HepG2 (cell line): ENCODE measurements around the gene KCNMB2. TPM values are rescaled to one million over a fixed set of nuclear protein-coding genes. Genes with fewer than 3 reads are reported as not detected.

Experiments
- ATAC-seq: fragments of 200-7000 bp; cut with Tn5 transposase; 3 replicates; pipeline ENCODE4 v1.9.1; 2020; ENCODE audit warnings: mild to moderate bottlenecking, moderate library complexity
- BruUV-seq: library from RNA; stranded (reverse); fragments of 400-500 nt; replicated peaks from 2 replicates; lab custom pipeline; 2021; lab: Mats Ljungman, UMichigan
- CTCF ChIA-PET: fragments of 300-600 bp; formaldehyde crosslinking; extraction: SDS; loops from one replicate; lab custom pipeline; 2021; ENCODE audit warnings: low total read pairs, inconsistent platforms, low intra/inter-chr PET ratio; lab: Yijun Ruan, JAX
- POLR2A ChIA-PET: fragments of 350-600 bp; sonication (Branson Sonifier 250); formaldehyde crosslinking; loops from one replicate; lab custom pipeline; 2020; ENCODE audit warnings: antibody characterized with exemption, inconsistent platforms; lab: Yijun Ruan, JAX
- DNase-seq: peaks from one replicate; pipeline ENCODE4 v3.0.0-alpha.2; 2015; ENCODE audit warnings: low spot score
- FAIRE-seq: peaks from 3 replicates; lab custom pipeline; 2011; peaks lifted over from hg19 to GRCh38; lab: Jason Lieb, UNC
- H2AFZ ChIP-seq: one replicate; pipeline ENCODE4 v1.6.1; 2011; ENCODE audit warnings: low read length, inconsistent platforms
- H3K27ac ChIP-seq: fragments of 300-600 bp; 3 replicates; pipeline ENCODE4 v1.8.0; 2011; ENCODE audit warnings: mixed run types, mild to moderate bottlenecking, mixed read lengths, low read length, inconsistent platforms; ENCODE audit not compliant: insufficient read depth; ENCODE audit errors: extremely low read length
- H3K27me3 ChIP-seq, 2 experiments: fragments of 200-600 bp in 1 of 2; 2 replicates in 1 of 2; 3 replicates in 1 of 2; pipeline versions ENCODE4 v1.6.0 to v1.8.0; 2011; ENCODE audit warnings: low read length in 2 of 2, mild to moderate bottlenecking in 2 of 2, moderate library complexity in 2 of 2, inconsistent platforms in 1 of 2; ENCODE audit not compliant: insufficient read depth in 2 of 2, control insufficient read depth in 1 of 2
- H3K36me3 ChIP-seq, 2 experiments: fragments of 200-600 bp in 1 of 2; replicated peaks in 1 of 2; 2 replicates in 1 of 2; 3 replicates in 1 of 2; pipeline versions ENCODE4 v1.5.1 to v1.8.0; 2011; ENCODE audit warnings: low read length in 2 of 2, inconsistent platforms in 1 of 2; ENCODE audit not compliant: insufficient read depth in 2 of 2, control insufficient read depth in 1 of 2
- H3K4me1 ChIP-seq: 2 replicates; pipeline ENCODE4 v1.5.1; 2012; ENCODE audit warnings: low read length, inconsistent platforms; ENCODE audit not compliant: insufficient read depth
- H3K4me2 ChIP-seq: 2 replicates; pipeline ENCODE4 v1.6.0; 2011; ENCODE audit warnings: low read depth, low read length, inconsistent platforms
- H3K4me3 ChIP-seq, 3 experiments: fragments of 200-600 bp in 1 of 3; sonication (generic), shearing (Covaris generic) in 1 of 3; replicated peaks in 1 of 3; 2 replicates each; pipeline ENCODE4 v1.5.1; 2011 to 2016; ENCODE audit warnings: low read length in 3 of 3, inconsistent platforms in 2 of 3, low read depth in 2 of 3, mild to moderate bottlenecking in 2 of 3, control low read depth in 1 of 3, mixed read lengths in 1 of 3; ENCODE audit not compliant: insufficient read depth in 1 of 3
- H3K79me2 ChIP-seq: one replicate; pipeline ENCODE4 v1.6.1; 2011; ENCODE audit warnings: low read length, inconsistent platforms; ENCODE audit not compliant: insufficient read depth
- H3K9ac ChIP-seq: 2 replicates; pipeline ENCODE4 v1.6.0; 2011; ENCODE audit warnings: mild to moderate bottlenecking, low read depth, low read length, inconsistent platforms; ENCODE audit not compliant: insufficient read depth
- H3K9me3 ChIP-seq: 2 replicates; pipeline ENCODE4 v1.5.1; 2012; ENCODE audit warnings: mild to moderate bottlenecking, low read length
- H4K20me1 ChIP-seq: 2 replicates; pipeline ENCODE4 v1.6.0; 2011; ENCODE audit warnings: inconsistent platforms, mild to moderate bottlenecking, low read length, moderate library complexity; ENCODE audit not compliant: insufficient read depth
- CC2D1A ChIP-seq: sonication (generic); formaldehyde crosslinking; IDR thresholded peaks from 2 replicates; pipeline ENCODE4 v1.8.1; 2023; ENCODE audit warnings: mild to moderate bottlenecking, missing genetic modification reagents
- CHCHD3 ChIP-seq: sonication (generic); formaldehyde crosslinking; IDR thresholded peaks from 2 replicates; pipeline ENCODE4 v1.8.0; 2022; ENCODE audit warnings: mild to moderate bottlenecking, missing genetic modification reagents, moderate library complexity
- EED ChIP-seq: sonication (generic); formaldehyde crosslinking; IDR thresholded peaks from 2 replicates; pipeline ENCODE4 v1.5.0; 2020; ENCODE audit warnings: mild to moderate bottlenecking, missing genetic modification reagents
- GATAD1 ChIP-seq: IDR thresholded peaks from 2 replicates; pipeline ENCODE4 v1.6.1; 2016; ENCODE audit warnings: missing genetic modification reagents, missing compliant biosample characterization
- HDAC6 ChIP-seq: fragments of 200-600 bp; sonication (generic); IDR thresholded peaks from 2 replicates; pipeline ENCODE4 v1.7.0; 2017; ENCODE audit warnings: mild to moderate bottlenecking, antibody characterized with exemption, low read length, low read depth
- KLF11 ChIP-seq: IDR thresholded peaks from 2 replicates; pipeline ENCODE4 v1.6.1; 2016; ENCODE audit warnings: missing compliant biosample characterization
- MZF1 ChIP-seq: sonication (generic); formaldehyde crosslinking; IDR thresholded peaks from 2 replicates; pipeline ENCODE4 v1.8.1; 2023; ENCODE audit warnings: mild to moderate bottlenecking, missing genetic modification reagents, borderline replicate concordance
- PAX8 ChIP-seq: sonication (generic); formaldehyde crosslinking; IDR thresholded peaks from 2 replicates; pipeline ENCODE4 v1.8.0; 2022; ENCODE audit warnings: mild to moderate bottlenecking, missing genetic modification reagents, borderline replicate concordance
- POLR2AphosphoS5 ChIP-seq: IDR thresholded peaks from 2 replicates; pipeline ENCODE4 v1.6.1; 2012; ENCODE audit warnings: low read depth, low read length
- RORA ChIP-seq: sonication (generic); formaldehyde crosslinking; IDR thresholded peaks from 2 replicates; pipeline ENCODE4 v1.5.0; 2020; ENCODE audit warnings: mild to moderate bottlenecking, missing genetic modification reagents, moderate library complexity
- STAG1 ChIP-seq: sonication (generic); formaldehyde crosslinking; IDR thresholded peaks from 2 replicates; pipeline ENCODE4 v1.4.0; 2020; ENCODE audit warnings: missing genetic modification reagents
- ZBTB3 ChIP-seq: sonication (generic); formaldehyde crosslinking; IDR thresholded peaks from 2 replicates; pipeline ENCODE4 v1.4.0; 2020; ENCODE audit warnings: low read depth, mild to moderate bottlenecking, moderate library complexity, missing genetic modification reagents, borderline replicate concordance
- ZBTB44 ChIP-seq: sonication (generic); formaldehyde crosslinking; IDR thresholded peaks from 2 replicates; pipeline ENCODE4 v1.4.0; 2020; ENCODE audit warnings: missing genetic modification reagents
- ZFP41 ChIP-seq: sonication (generic); formaldehyde crosslinking; IDR thresholded peaks from 2 replicates; pipeline ENCODE4 v1.4.0; 2020; ENCODE audit warnings: mild to moderate bottlenecking, missing genetic modification reagents, borderline replicate concordance
- ZNF639 ChIP-seq: conservative IDR thresholded peaks from 2 replicates; pipeline ENCODE4 v1.6.1; 2018; ENCODE audit warnings: missing genetic modification reagents
- ZNF749 ChIP-seq: sonication (generic); formaldehyde crosslinking; IDR thresholded peaks from 2 replicates; pipeline ENCODE4 v1.8.0; 2022; ENCODE audit warnings: mild to moderate bottlenecking, missing genetic modification reagents, moderate library complexity, borderline replicate concordance
- WGBS: methylation state at CpG from one replicate; pipeline ENCODE4 v1.1.6; 2017; ENCODE audit warnings: low lambda C conversion rate; 5-methylcytosine and 5-hydroxymethylcytosine counted together
- in situ Hi-C: cut with HindIII; loops from 2 replicates; pipeline ENCODE4 v1.10.0; 2017; ENCODE audit warnings: low pct_unique_long_range_greater_than_20kb; ENCODE audit not compliant: extremely low pct_ligation_motif_present
- intact Hi-C: fragments of 100-400 bp; cut with micrococcal nuclease; formaldehyde crosslinking; loops from one replicate; pipeline ENCODE4 v1.10.0; 2022; ENCODE audit not compliant: unreplicated experiment
- polyA plus RNA-seq, 8 experiments: library from polyadenylated mRNA; depleted of rRNA in 3 of 8; stranded (reverse) in 7 of 8; unstranded in 1 of 8; fragments of >200 nt; fragmentation: Illumina TruSeq in 4 of 8; extraction: Trizol in 4 of 8; gene quantifications; 2 replicates each; pipeline versions ENCODE4 v1.2.1 to v1.2.3, GENCODE V29; 2011 to 2016; ENCODE audit warnings: low read depth in 4 of 8, missing spikeins in 1 of 8, mixed read lengths in 1 of 8; ENCODE audit not compliant: insufficient read depth in 1 of 8
- total RNA-seq, 5 experiments: library from RNA; depleted of rRNA; stranded (reverse); fragments of >200 nt; fragmentation: Illumina TruSeq; extraction: Trizol; gene quantifications; 2 replicates each; pipeline ENCODE4 v1.2.3, GENCODE V29; 2016; ENCODE audit warnings: low read depth in 1 of 5
- TF ChIP-seq, protein P1 (sequence below): sonication (generic); formaldehyde crosslinking; conservative IDR thresholded peaks from 2 replicates; pipeline ENCODE4 v1.4.0; 2020; ENCODE audit warnings: missing genetic modification reagents

The KCNMB2 gene
- total and polyA plus RNA-seq, 2 of the 13 experiments (the other 11 are each of a cell fraction or from before 2014, with no cell fraction given), result not detected

DNA sequence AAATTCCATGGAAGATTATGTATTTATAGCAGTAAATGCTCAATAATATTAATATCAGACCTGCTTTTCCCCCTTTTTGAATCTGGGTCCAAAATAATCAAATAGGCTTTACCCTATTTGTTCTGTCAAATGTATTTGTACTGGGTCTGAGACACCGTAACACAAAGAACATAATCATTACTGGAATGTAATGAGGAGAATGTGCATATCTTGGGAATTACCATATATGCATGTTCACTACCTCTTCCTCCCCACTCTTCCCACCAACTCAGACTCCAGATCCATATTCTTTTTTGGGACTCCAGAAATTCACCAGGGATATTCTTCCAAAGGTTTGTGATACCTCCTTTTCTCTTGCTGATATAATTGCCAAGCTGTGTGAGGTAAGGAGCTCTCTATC lies 237.1 kb downstream of the KCNMB2 start:
- POLR2A ChIA-PET, result no interaction called here

More for the DNA sequence above, 237.1 kb downstream of the KCNMB2 start:
- Histone ChIP-seq H2AFZ (no peak overlapping the region), H3K79me2 (no peaks in the 10 kb centered on the region), H3K36me3 (no peaks in the 10 kb centered on the region), H3K4me3 (no peak overlapping the region), H3K27ac (no peak overlapping the region), H3K9ac (no peak overlapping the region), H4K20me1 (no peaks in the 10 kb centered on the region), H3K9me3 (no peaks in the 10 kb centered on the region), H3K4me1 (no peaks in the 10 kb centered on the region), H3K4me2 (no peak overlapping the region), H3K27me3 (no peaks in the 10 kb centered on the region)
- TF ChIP-seq STAG1 (CRISPR knock-in tag) (no peak), EED (CRISPR knock-in tag) (no peak), GATAD1 (CRISPR knock-in tag) (no peak), ZFP41 (CRISPR knock-in tag) (no peak), MZF1 (CRISPR knock-in tag) (no peak), CHCHD3 (CRISPR knock-in tag) (no peak), ZBTB44 (CRISPR knock-in tag) (no peak), POLR2AphosphoS5 (no peak), HDAC6 (no peak), RORA (CRISPR knock-in tag) (no peak), ZNF749 (CRISPR knock-in tag) (no peak), CC2D1A (no peak), KLF11 (CRISPR knock-in tag) (no peak), PAX8 (CRISPR knock-in tag) (no peak), ZNF639 (CRISPR knock-in tag) (no peak), ZBTB3 (CRISPR knock-in tag) (no peak)
- TF ChIP-seq, protein P1, sequence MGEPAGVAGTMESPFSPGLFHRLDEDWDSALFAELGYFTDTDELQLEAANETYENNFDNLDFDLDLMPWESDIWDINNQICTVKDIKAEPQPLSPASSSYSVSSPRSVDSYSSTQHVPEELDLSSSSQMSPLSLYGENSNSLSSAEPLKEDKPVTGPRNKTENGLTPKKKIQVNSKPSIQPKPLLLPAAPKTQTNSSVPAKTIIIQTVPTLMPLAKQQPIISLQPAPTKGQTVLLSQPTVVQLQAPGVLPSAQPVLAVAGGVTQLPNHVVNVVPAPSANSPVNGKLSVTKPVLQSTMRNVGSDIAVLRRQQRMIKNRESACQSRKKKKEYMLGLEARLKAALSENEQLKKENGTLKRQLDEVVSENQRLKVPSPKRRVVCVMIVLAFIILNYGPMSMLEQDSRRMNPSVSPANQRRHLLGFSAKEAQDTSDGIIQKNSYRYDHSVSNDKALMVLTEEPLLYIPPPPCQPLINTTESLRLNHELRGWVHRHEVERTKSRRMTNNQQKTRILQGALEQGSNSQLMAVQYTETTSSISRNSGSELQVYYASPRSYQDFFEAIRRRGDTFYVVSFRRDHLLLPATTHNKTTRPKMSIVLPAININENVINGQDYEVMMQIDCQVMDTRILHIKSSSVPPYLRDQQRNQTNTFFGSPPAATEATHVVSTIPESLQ (CRISPR knock-in tag), result no peak
- intact Hi-C loops (no loop called here), in situ Hi-C loops (no loop called here)
- CTCF ChIA-PET, result no interaction called here
- DNase-seq (no peak), FAIRE-seq (no peak), ATAC-seq (no peak)
- BruUV-seq, result no TSS peak
- 4% methylated on average over 1 of the region's 1 CpG for WGBS
